Inflammatory macrophage treated with lipopolysaccharide for 4 hours (primary cell): ENCODE results near the gene RGS6.

ENCODE experiments used
- DNase-seq: peaks from one replicate; pipeline ENCODE4 v3.0.0-alpha.2; 2020

RGS6 gene

DNA sequence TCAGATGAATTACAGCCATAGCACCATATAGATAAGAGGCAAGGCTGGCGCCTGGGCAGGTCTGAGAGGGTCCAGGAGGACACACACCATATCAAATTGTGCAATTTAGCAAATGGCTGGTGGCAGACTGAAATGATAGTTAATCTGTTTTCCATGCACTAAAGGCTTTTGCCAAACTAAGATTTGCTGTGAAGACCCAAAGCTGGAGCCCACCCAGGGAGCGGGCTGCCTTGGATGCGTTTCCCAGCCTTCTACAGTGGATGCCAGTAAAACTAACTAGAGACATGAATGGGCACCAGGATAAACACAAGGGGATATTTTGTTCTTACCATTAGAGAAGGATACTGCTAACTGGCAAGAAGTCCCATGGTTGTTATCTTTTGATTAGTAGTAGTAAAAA lies 486.6 kb downstream of the RGS6 start:
- no peak for DNase-seq

DNA sequence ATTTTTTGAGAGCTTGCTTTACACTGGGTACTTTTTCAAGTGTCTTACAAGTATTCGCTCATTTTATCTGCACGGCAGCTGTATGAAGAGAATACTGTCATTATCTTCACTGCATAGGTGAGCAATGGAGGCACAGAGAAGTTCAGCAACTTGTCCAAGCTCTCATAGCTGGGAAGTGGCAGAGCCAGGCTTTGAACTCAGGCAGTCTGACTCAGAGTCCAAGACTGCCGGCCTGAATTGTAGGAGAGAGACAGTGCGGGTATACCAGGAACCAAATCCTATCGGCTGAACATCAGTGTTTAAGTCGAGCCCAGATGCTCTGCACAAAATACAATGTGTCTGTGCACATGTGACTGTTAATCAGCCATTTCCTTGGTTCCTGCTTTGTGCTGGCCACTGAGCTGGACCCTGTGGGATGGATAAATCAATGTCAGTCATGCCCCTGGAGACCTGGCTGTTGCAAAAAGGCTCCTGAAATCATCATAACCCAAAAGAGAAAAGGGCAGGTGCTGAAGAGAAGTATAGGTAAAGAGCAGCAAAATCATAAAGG lies 487.1 kb downstream of the RGS6 start:
- no peak for DNase-seq

DNA sequence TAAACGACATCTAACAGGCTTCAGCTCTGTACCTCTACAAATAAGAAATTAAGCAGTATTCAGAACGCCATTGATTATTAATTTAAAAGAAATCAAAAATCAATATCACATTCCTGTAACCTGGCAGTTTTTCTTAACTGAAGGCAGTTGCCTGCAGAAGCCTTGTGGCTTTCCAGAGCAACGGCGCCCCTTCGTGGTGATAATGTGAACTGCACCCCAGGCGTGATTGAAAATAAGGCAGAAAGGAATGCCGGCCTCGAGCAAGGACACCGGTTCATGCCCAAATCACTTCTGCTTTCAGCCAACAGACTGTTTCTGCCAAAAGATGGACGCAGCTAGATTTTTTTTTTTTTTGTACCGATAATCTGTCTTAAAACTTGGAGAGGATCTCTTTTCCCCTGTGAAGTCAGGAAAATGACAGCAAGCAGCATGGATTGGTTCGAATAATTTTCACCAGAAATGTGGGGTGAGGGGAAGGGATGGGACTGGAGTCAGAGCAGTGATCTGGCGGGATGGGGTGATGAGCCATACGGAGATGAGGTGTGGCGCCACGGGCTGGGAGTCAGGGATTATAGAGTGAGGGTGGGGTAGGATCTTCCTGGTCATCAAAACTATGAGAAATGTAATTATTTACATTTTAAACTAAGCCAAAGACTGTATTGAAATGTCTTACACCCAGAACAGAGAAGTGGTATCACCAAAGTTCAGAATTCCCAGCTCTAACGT lies 488.7 kb downstream of the RGS6 start:
- peak; percentile 64 for DNase-seq

DNA sequence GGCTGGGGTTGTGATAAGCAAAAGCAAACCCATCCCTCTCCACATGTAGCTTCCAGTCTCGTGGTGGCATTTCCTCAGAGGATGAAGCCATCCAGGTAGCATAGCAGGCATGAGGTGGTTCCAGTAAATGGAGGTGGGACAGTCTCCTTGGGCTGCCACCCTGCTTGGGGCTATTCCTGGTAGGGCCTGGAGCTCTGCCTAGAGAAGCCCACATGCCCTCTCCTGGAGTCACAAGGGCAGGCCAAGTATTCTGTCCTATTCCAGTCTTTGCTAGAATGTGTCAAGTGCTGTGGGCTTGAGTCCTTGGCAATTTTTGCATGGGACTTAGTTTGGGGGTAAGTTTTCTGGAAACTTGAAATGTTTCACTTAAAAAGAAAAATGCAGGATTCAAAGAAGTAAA lies 491.7 kb downstream of the RGS6 start:
- no peak for DNase-seq

DNA sequence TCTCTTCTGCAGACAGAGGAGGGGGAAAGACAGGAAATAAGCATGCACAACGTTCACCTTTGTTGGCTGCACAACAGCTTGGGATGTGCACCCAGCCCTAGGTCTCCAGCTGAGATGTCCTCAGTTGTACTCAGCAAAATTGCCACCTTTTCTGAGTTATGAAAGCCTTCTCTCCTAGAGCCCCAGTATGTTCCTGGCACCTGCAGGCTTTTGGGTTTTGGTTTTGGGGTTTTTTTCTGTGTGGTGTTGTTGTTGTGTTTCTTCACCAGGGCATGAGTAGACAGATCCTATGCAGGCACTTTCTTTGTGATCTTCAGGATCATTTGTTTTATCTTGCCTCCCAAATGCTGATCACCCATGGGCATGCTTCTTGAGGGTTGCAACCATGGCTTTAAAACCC lies 498.2 kb downstream of the RGS6 start:
- no peak for DNase-seq

DNA sequence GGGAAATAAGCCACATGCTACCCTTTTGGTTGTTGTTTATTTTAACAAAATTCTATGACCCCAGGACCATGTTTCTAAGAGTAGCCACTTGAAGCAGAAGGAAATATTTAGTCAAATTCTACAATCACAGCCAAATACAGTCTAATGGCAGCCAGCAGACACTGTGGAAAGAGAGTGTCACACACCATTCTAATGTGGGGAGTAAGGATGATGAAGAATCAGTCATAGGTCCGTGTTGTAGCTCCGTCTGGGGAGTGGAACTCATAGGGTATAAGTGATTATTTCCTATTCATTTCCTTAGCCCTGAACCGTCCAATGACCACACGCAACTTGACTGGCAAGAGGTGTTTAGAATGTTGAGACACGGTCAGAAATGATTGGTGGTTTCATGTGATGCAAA lies 500.5 kb downstream of the RGS6 start:
- no peak for DNase-seq

DNA sequence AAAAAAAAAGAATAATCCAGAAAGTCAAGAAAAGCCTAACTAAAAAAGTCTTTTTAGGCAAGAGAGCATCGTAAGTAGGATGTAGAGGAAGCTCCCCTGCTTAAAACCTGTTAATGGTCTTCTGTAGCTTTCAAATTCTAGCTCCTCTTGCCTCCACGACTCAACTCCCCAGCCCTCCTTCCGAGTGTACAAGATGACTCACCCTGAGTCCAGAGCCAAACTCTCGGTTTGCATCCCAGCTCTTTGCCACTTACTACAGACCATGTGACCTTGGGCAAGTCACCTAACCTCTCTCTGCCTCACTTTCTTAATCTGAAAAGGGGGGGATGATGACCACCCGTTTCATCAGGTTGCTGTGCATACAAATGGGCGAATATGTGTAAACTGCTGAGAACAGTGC lies 501.3 kb downstream of the RGS6 start:
- DNase-seq = no peak

DNA sequence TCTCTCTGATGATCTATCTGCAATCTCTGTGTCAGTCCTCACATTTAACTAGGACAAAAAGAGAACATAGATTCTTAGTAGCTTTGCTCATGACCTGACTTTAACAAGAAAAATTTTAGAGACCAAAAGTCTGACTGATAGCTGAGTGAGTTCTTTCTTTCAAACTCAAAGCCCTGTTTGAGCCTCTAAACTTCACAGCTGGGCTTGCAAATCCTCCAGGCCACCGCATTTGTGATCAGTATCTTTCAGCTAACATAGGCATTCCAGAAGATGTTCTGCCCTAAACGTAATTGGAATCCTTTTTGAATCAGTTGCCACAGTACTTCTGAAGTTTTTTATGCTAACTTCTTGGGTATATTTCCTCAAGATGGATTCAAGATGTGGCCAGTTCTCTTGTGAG lies 502.6 kb downstream of the RGS6 start:
- no peak for DNase-seq

DNA sequence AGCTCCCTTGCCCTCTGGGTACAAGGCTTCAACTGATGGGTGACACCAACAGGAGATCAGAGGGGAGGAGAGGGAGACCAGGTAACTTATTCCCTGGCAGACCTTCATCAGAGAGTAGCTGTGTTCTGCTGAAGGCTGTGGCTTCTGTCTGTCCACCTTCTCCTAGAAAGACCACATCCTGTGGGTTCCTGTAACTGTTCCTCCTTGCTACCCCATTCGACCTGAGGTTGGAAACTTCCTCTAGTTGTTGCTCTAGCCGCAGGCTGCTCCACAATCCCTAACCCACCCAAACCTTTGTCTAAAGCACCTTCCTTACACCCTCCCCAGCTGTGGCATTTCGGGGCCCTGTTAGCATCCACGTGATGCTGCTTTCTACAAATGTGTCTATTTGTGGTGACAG lies 507.5 kb downstream of the RGS6 start:
- DNase-seq = no peak

DNA sequence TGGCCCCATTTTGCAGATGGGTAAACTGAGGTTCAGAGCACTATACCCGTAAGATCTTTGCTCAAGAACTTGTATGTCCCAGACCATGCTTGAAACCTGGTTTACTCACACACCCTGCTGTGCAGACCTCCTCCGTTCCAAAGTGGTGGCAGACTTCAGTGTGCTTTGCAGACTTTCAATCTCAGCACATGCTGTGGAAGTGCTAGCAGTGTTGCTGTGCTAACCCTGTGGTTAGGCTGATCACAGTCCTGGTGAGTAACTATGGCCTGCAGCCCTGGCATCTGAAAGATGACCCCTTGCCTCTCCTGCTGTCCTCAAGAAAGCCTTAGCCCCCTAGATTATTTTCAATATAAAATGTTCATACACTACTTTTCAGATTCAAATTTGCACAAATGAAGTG lies 511.0 kb downstream of the RGS6 start:
- DNase-seq = no peak

DNA sequence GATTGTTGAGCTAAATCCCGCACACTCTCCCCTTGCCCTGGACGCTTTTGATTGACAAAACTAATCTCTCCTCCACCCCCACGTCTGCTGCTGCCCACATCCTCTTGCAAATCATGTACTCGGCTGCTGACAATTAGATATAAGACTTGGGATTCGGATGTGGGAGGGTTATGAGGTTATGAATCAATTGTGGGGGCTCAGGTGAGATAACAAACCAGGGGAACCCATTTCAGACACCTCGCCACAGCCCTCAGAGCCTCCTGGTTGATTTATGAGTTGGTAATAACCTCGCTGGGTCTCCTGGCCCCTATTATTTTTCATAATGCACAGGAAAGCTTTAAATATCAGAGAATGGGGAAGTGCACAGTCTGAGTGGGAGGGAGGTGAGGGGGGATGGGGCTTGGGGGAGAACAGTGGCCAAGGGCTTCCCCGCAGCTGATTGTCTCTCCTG lies 511.8 kb downstream of the RGS6 start:
- peak; percentile 27 for DNase-seq

DNA sequence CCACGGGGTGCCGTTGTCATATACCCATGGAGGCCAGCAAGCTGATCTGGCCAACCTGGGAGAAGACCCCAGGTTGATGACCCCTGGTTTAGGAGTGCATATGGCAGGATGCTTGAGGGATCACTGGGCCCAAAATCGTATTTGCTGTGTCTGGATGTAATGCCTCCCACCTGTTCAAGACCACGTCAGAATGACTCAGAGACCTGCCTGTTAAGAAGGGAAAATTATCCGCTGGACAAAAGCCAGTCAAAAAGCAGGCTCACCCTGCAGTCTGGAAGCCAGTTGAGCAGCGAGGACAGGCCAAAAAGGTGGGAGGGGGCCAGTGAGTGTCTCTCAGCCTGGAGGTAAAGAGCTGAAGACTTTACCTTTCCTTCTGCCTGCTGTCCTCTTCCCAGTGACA lies 512.5 kb downstream of the RGS6 start:
- DNase-seq = no peak

DNA sequence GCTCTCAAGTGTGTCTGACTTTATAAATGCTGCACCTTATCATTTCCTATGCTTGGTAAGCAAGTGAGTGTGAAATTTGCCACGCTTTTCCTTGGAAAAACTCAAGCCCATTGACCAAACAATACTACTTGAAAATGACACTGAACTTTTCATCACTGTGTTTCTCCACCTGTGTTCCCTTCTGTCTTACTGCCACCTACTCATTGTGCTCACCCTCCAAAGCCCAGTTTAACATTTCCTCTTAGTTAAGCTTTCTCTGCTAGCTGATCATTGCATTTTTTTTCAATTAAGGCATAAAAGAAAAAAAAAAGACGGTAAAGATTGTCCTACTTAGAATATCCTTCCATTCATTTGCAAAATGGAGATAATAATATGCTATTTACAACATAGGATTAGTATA lies 516.0 kb downstream of the RGS6 start:
- no peak for DNase-seq

DNA sequence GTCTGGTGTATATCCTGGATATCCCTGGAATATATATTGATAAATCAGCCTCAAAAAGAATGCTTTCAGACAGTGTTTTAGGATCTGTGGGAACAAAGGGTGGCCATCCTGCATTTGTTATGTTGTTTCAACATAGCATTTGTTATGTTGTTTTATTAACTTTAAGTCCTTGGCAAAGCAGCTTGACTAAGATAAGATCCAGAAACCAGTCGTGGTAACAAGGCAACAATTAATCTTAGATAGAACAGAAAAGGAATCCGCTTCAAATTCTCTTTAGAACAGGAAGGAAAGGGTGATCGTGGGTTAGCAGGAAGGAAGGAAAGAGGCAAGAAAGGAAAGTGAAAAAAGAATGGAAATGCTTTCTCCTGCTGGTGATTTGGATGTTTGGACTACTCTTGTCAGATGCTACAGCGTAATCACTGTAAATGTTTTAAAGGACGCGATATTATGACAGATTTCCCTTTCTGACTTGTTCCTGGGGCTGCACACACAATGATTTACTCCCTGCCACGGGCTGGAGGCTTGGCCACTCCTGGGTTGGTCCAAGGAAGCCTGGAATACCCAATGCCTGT lies 518.3 kb downstream of the RGS6 start:
- DNase-seq = no peak

DNA sequence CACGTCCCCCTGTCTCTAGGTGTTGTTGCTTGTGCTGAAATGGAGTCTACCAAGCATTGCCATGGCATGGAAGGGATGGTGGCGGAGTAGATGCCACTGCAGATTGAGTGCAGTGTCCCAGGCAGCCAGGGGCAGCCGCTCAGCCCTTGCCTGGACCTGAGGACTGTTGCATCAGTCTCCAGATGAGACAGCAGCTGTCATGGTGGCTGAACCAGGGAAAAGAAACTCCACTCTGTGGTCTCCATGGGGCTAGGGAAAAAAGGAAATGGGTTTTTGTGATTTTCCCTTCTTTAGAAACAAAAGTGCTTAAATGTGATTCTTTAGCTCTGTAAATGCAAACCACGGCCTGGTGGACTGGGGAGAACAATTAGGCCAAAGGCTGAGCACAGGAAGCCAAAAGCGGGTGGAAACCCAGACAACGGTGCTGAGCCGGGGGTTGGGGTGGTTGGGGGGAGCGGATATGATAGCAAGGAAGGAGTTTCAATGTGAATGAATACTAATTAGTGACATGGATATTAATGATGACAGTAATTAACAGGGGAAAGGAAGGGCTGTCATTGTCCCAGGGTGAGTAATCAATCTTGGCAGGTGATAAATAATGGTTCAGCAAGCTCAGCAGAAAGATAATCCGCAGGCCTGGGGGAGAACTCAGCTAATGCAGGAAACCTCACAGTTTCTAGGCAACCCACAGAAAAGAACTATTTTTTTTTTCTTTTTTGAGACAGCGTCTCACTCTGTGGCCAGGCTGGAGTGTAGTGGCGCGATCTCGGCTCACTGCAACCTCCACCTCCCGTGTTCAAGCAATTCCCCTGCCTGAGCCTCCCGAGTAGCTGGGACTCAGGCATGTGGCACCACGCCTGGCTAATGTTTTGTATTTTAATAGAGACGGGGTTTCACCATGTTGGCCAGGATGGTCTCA lies 519.1 kb downstream of the RGS6 start:
- DNase-seq = peak; percentile 64

DNA sequence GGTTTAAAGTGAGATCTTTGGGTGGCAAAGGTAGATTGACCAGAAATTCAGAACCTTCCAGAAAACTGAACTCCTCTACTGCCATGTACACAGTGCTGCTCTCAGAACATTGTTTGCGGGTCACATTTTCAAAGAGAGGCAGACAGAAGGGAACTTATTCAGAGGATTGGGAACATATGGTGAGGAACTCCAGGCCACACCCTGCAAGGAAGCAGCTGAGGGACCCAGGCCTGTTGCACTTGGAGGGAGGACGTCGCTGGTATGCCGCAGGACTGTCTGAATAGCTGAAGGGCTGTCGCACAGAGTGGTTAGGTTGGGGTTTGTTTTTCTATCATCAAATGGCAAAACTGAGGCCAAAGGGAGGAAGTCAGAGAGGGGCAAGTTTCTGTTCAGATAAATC lies 520.5 kb downstream of the RGS6 start:
- no peak for DNase-seq

DNA sequence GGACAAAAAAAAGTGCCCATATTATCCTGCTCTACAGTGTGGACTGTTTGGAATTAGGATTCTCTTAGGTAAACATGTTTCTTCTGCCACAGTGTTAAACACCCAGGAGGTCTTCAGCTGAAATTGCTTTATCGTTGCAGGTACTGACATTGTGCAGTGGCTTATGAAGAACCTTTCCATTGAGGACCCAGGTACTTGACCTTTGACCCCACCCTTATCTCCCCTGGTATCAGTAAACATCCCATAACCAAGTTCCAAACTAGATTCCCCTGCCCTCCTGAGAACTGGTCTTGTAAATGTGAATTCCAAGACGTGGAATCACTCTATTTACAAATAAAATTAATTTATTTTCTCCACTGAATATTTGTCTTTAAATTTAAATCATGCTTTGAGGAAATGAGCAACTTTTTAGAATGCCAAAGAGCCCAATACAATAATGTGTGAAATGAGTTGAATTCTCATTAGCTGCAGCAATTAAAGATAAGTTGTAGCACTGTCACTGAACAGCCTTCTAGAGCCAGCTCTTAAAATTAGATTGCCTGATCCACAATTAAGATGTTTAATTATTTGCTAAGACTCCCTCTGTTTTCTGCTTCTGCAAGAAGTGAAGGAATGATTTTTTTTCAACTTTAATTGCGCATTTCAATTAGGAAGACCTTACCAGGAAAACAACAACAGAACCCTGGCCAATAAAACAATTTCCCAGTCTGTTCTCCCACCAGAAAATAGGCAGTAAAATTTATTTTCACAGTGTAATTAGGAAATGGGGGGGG lies 522.3 kb downstream of the RGS6 start:
- no peak for DNase-seq

DNA sequence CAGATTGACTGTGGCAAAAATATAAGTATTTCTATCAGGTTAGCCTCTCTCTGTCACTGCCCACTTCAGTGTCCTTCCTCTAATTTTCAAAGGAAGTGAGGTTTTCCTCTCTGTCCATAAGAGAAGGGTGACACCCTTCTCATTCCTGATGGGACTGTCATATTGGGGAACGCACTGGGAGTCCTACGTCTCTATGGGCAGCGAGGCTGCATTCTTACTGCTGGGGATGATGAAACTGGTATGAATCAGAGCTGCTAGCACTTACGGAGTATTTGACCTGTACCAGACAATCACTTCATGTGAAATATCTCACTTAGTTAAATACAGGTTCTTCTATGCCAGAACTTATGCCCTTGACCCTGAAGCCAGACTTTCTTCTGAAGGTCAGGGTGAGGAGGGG lies 525.4 kb downstream of the RGS6 start:
- no peak for DNase-seq

DNA sequence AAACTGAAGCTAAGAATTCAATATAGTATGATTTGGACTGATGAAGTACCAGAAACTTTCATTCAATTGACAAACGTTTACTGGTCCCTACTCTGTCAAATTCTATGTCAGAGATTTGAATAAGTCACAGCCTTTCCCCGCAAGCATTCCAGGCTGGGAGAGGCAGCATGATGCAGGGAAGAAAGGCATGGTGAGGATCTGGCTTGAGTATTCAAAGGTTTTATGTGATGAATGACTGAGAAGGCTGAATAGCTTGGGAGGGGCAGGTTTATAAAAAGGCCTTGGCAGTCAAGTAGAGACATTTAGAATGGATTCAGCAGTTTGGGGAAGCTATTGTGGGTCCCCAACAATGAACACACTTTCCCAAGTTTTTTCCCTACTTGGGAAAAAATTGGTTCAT lies 529.8 kb downstream of the RGS6 start:
- DNase-seq = no peak

DNA sequence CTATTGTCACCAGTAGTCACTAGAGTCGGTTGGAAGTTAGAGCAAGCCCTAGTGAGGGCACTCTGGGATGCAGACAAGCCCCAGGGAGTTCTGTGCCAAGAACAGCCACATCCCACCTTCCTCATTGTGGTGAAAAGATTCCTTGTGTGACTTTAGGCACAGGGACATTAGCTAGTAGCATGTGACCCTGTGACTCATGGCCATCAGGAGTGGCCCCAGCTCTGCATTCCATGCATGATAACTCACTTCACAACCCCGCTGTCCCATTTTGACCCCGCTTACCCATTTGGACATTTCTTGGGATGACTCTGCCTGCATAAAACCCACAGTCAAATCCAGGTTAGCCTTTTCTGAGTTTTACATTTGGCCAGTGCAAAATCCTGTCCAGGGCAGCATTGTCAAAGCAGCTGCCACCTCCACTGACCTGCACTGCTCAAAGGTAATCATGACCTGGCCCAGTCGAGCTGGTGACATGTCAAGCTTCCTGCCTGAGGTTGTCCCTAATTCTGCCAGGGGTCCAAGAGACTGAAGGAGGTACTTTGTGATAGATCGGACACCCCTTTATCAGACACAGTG lies 531.1 kb downstream of the RGS6 start:
- peak; percentile 39 for DNase-seq

DNA sequence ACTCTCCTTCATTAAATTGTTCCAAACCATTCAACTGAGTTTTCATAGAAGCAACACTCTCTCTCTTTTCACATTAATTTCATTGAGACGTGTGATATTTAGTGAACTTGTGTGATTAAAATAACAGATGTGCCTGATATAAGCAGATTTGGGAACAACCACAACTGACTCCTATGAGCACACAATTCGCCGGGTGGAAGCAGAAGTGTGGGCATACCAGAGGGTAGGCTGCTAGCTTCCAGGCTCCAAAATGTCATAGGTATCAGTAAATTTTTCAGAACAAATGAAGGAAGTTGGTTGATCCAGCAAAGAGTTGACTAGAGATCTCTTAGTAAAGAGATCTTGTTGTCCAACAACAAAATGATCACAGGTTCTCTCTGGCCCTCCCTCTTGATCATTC lies 532.0 kb downstream of the RGS6 start:
- no peak for DNase-seq

DNA sequence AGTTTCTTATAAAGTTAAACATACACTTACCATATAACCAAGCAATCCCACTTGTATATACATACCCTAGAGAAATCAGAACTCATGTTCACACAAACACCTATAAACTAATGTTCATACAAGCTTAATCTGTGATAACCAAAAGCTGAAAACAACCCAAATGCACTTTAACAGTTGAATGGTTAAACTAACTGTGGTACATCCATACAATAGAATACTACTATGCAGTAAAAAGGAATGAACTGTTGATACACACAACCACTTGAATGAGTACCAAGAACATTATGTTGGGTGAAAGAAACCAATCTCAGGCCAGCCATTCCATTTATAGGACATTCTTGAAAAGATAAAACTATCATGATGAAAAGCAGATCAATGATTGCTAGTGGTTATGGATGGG lies 534.1 kb downstream of the RGS6 start:
- no peak for DNase-seq

DNA sequence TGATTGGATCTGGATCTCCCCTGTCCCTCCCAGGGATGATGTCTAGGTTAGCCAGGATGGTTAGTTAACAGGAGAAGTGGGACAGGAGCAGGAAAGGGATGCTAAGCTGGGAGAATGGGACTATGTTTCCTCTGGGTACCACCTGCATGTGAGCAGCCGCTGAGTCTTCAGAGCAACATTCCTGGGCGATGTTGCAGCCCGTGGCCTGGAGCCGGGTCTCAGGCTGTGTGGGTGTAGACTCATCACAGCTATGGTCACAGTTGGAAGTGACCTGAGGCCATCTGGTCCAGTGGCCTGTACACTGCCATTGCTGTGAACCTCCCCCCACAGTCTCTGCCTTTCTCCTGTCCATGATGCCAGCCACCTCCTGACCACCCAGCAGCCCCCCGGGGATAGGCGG lies 539.1 kb downstream of the RGS6 start:
- DNase-seq = no peak
